Lung (tissue), 12 donors: ENCODE data around the gene MYH14. TPM values are rescaled to one million over a fixed set of nuclear protein-coding genes. Genes with fewer than 3 reads are reported as not detected.
A peak's percentile ranks its signal among the peaks of the same experiment; 100 is the strongest.

Source experiments
- ATAC-seq: fragments of 200-7000 bp; cut with Tn5 transposase; one replicate; pipeline ENCODE4 v1.9.1; 2020; ENCODE audit warnings: moderate number of reproducible peaks; ENCODE audit not compliant: insufficient read depth, low FRiP score
- DNase-seq, 3 donors: peaks; one replicate each; pipeline ENCODE4 v3.0.0-alpha.2; 2013 to 2017
- H3K27ac ChIP-seq, 2 donors: one replicate each; pipeline ENCODE4 v1.5.1; 2013; ENCODE audit warnings: mild to moderate bottlenecking in 2 of 2, moderate library complexity in 2 of 2, control low read depth in 1 of 2, inconsistent platforms in 1 of 2, low read depth in 1 of 2, low read length in 1 of 2
- H3K27me3 ChIP-seq, 3 donors: one replicate each; pipeline ENCODE4 v1.5.1; 2013; ENCODE audit warnings: low read length in 2 of 3; ENCODE audit not compliant: control insufficient read depth in 3 of 3, insufficient read depth in 3 of 3
- H3K36me3 ChIP-seq, 4 donors: one replicate each; pipeline ENCODE4 v1.5.1; 2013; ENCODE audit warnings: low read length in 4 of 4, mild to moderate bottlenecking in 1 of 4, moderate library complexity in 1 of 4; ENCODE audit not compliant: control insufficient read depth in 4 of 4, insufficient read depth in 4 of 4
- H3K4me1 ChIP-seq, 5 donors: one replicate each; pipeline ENCODE4 v1.5.1; 2013; ENCODE audit warnings: low read length in 5 of 5, mild to moderate bottlenecking in 2 of 5, moderate library complexity in 1 of 5; ENCODE audit not compliant: control insufficient read depth in 5 of 5, insufficient read depth in 5 of 5
- H3K4me3 ChIP-seq: one replicate; pipeline ENCODE4 v1.5.1; 2013; ENCODE audit warnings: mild to moderate bottlenecking, control low read depth, moderate library complexity
- H3K9ac ChIP-seq, 2 donors: one replicate each; pipeline ENCODE4 v1.5.1; 2013; ENCODE audit warnings: low read length in 2 of 2, control low read depth in 1 of 2; ENCODE audit not compliant: insufficient read depth in 1 of 2
- H3K9me3 ChIP-seq, 4 donors: one replicate each; pipeline ENCODE4 v1.5.1; 2013; ENCODE audit warnings: low read length in 3 of 4, mild to moderate bottlenecking in 1 of 4, moderate library complexity in 1 of 4; ENCODE audit not compliant: control insufficient read depth in 4 of 4, insufficient read depth in 3 of 4
- CTCF ChIP-seq: IDR thresholded peaks from 2 replicates; pipeline ENCODE4 v1.5.1; 2012; ENCODE audit warnings: mild to moderate bottlenecking; ENCODE audit errors: control extremely low read depth, extremely low read depth
- WGBS, 2 donors: extraction: QIAGEN DNeasy Blood & Tissue Kit; methylation state at CpG; one replicate each; pipeline ENCODE4 v1.1.7; 2013; 5-methylcytosine and 5-hydroxymethylcytosine counted together
- polyA plus RNA-seq, 2 donors: library from polyadenylated mRNA; stranded (reverse); fragments of 200-250 nt; gene quantifications; one replicate each; pipeline ENCODE4 v1.2.1, GENCODE V29; 2013
- total RNA-seq, 2 donors: library from RNA; depleted of rRNA in 1 of 2; stranded (reverse); fragments of >200 nt in 1 of 2; gene quantifications; one replicate each; pipeline ENCODE4 v1.2.1, GENCODE V29; 2014 to 2021
- donor health status: control.
- donor health status: control.
- donor health status: Bipolar disorder and iron deficiency.
- donor health status: healthy.
- donor health status: DM: yes; HTN: yes; CAD: no.

The MYH14 gene
- total and polyA plus RNA-seq, 4 donors, result 48.3 to 159 (median 98.6) TPM

- DNase-seq (no peak), ATAC-seq (no peak)
- H3K27ac ChIP-seq, result no peak overlapping the region
- TF ChIP-seq CTCF, result no peak
- WGBS, 2 donors, result 37 to 38% methylated on average over 13 of the region's 13 CpGs
- H3K9me3 ChIP-seq, result no peaks in the 10 kb centered on the region
- H3K27me3 ChIP-seq, result no peaks in the 10 kb centered on the region
- H3K4me1 ChIP-seq, result peaks cover 0 to 3% (median 2%) of the 10 kb centered on the region in 5 donors
- no peak overlapping the region for H3K9ac ChIP-seq
- no peak overlapping the region for H3K4me3 ChIP-seq
- peaks cover 0 to 2% (median 0%) of the 10 kb centered on the region in 4 donors for H3K36me3 ChIP-seq
These were observed 153.3 kb downstream of the MYH14 start for GRCh38 chr19:50356691-50357177.

DNA sequence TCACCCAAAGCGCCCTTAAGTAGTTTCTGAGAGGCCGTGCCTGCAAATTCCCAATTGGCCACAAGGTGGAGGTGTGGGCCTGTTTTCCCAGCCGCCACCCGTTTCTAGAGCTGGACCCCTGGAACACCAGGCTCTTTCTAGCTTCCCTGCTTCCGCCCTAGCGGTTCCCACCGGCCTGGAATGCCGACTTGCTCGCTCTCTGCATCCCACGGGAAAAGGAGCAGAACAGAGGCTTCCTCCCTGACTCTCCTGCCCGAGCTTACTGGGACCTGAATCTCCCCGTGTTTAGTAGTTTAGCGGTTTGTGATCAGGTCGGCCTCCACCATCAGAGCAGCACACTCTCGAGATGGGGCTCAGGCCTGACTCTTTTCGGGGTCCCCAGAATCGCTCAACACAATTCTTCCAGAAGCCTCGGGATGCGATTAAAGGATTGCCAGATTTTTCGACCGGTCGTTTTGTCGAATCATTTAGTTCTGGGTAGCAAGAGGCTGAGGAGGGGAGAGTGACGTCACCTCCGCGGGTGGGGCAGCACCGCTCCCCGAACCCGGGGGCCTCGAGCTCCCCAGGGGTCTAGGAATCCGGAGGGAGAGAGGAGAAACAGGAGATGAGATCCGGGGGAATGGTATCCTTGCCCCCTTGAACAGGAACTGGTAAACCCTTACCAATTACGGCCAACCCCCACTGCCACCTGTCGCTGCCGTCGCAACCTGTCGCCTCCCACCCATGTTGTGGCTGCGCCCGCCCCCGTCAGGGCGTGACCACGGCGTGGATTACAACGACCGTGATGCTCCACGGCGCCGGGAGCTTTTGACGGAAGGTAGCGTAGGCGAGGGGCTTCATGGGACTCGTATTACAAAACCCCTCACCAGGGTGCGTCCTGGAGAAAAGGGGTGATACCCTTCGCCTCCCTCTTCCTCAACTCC is 154.0 kb downstream of the MYH14 start:
- WGBS, 2 donors, result 9 to 12% methylated on average over 54 of the region's 54 CpGs
- Histone ChIP-seq H3K27ac (peak overlapping the region; percentile 67 to 85), H3K4me3 (no peak overlapping the region), H3K9ac (no peak overlapping the region), H3K36me3 (peaks cover 0 to 2% (median 0%) of the 10 kb centered on the region in 4 donors), H3K9me3 (no peaks in the 10 kb centered on the region), H3K27me3 (no peaks in the 10 kb centered on the region), H3K4me1 (peaks cover 0 to 5% (median 2%) of the 10 kb centered on the region in 5 donors)
- TF ChIP-seq CTCF, result peak; percentile 75
- ATAC-seq (peak; percentile 64), DNase-seq (peak; percentile 68 to 78 (median 71))

DNA sequence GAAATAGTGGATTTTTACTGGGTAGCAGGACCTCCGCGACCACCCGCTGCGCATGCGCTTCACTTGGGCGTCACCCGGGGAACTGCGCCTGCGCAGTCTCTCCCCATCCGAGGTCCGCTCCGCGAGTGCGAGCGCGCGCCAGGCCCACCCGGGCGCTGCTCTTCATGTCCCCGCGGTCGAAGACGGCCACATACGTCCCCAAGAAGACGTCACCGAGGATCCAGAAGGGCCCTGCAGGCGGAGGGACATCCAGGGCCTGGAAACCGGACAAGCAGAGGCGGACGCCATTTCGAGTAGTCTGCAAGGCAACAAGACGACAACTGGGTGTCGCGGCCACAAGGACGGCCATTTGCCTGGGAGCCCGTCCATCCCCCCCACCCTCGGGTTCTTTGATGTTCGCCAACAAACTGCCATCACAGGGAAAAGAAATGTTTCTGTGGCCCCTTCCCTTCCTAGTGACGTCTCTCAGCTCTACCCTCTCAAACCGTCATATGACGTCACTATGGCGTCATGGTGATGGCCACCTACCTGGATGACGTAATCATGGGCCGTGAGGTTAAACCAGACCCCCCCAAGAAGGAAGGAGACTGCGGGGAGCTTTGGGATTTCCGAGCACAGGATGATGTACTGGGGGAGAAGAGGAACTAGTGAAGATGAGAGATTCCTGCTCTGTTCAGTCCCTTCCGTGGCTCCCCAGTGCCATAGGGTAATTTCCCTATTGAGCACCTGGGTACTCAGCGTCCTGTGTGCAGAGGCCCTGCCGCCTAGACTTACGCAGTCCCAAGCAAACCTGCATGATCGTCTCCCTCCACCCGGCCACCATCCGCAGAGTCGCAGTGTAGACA is 155.3 kb downstream of the MYH14 start:
- Histone ChIP-seq H3K27me3 (no peaks in the 10 kb centered on the region), H3K27ac (peak overlapping the region; percentile 67 to 83), H3K36me3 (peaks cover 0 to 2% (median 0%) of the 10 kb centered on the region in 4 donors), H3K9ac (no peak overlapping the region), H3K4me3 (no peak overlapping the region), H3K4me1 (peaks cover 0 to 8% (median 2%) of the 10 kb centered on the region in 5 donors), H3K9me3 (no peaks in the 10 kb centered on the region)
- DNase-seq (peak; percentile 66 to 79 (median 75)), ATAC-seq (no peak)
- 32 to 39% methylated on average over 54 of the region's 54 CpGs for WGBS, 2 donors
- TF ChIP-seq CTCF, result no peak
